GM19025 (cell line): ENCODE data around the gene MAP3K20.
"Not testable (repeated sequence)": the region's sequence is repeated elsewhere in the genome, so short reads cannot be mapped to it uniquely, and the experiment has no call there.

Experiments
- ATAC-seq: cut with Tn5 transposase; IDR thresholded peaks from one replicate; pipeline ENCODE4 v1.9.1; 2021; ENCODE audit warnings: mild to moderate bottlenecking, low read depth, moderate library complexity; ENCODE audit not compliant: unreplicated experiment

Gene MAP3K20

GRCh38 chr2:173298536-173299097 is 223.0 kb downstream of the MAP3K20 start:
- no peak for ATAC-seq

GRCh38 chr2:173299764-173300163 is 224.1 kb downstream of the MAP3K20 start:
- no peak for ATAC-seq

- ATAC-seq, result no peak
These were observed 224.8 kb downstream of the MAP3K20 start for GRCh38 chr2:173300458-173300857.

- ATAC-seq, result not testable (repeated sequence)
These were observed 225.9 kb downstream of the MAP3K20 start for GRCh38 chr2:173301549-173301948.

GRCh38 chr2:173305303-173305702 is 229.7 kb downstream of the MAP3K20 start:
- no peak for ATAC-seq

GRCh38 chr2:173307293-173307692 is 231.6 kb downstream of the MAP3K20 start:
- ATAC-seq, result no peak

GRCh38 chr2:173309370-173309769 is 233.7 kb downstream of the MAP3K20 start:
- ATAC-seq, result not testable (repeated sequence)

- ATAC-seq, result no peak
These were observed 236.4 kb downstream of the MAP3K20 start for GRCh38 chr2:173311844-173312606.
